ENCODE data around the gene VIL1. TPM values are rescaled to one million over a fixed set of nuclear protein-coding genes. Genes with fewer than 3 reads are reported as not detected.

The VIL1 gene
- total RNA-seq, 4 donors from 2014 or later = 189 to 1,274 (median 741) TPM

GRCh38 chr2:218447072-218447471 lies 28.1 kb downstream of the VIL1 start:
- no peak overlapping the region for H3K4me3 ChIP-seq
- no peaks in the 10 kb centered on the region for H3K9me3 ChIP-seq
- no peak for DNase-seq
- no peaks in the 10 kb centered on the region for H3K27me3 ChIP-seq
- no peak for TF ChIP-seq CTCF (IDR thresholded peaks at IDR 0.05)
- TF ChIP-seq POLR2A (IDR thresholded peaks at IDR 0.05) = no peak
- peaks cover 0 to 72% (median 0%) of the 10 kb centered on the region in 3 donors for H3K36me3 ChIP-seq
- peak overlapping the region in 2 of 4 donors; percentile 50 to 80 for H3K27ac ChIP-seq
- H3K4me1 ChIP-seq = peaks cover 0 to 51% (median 2%) of the 10 kb centered on the region in 4 donors

GRCh38 chr2:218448934-218449333 lies 30.0 kb downstream of the VIL1 start:
- Histone ChIP-seq H3K4me1 (peaks cover 0 to 49% (median 2%) of the 10 kb centered on the region in 4 donors), H3K36me3 (peaks cover 0 to 65% (median 0%) of the 10 kb centered on the region in 3 donors), H3K9me3 (no peaks in the 10 kb centered on the region), H3K4me3 (no peak overlapping the region), H3K27ac (peak overlapping the region in 1 of 4 donors; percentile 56), H3K27me3 (no peaks in the 10 kb centered on the region)
- TF ChIP-seq POLR2A (IDR thresholded peaks at IDR 0.05) (peak in 1 of 2 donors; percentile 15), CTCF (IDR thresholded peaks at IDR 0.05) (no peak)
- DNase-seq = peak in 1 of 3 donors; percentile 69

- H3K4me3 ChIP-seq = no peak overlapping the region
- DNase-seq = no peak
- no peaks in the 10 kb centered on the region for H3K9me3 ChIP-seq
- H3K36me3 ChIP-seq = peaks cover 0 to 72% (median 0%) of the 10 kb centered on the region in 3 donors
- TF ChIP-seq POLR2A (IDR thresholded peaks at IDR 0.05) (no peak), CTCF (IDR thresholded peaks at IDR 0.05) (no peak)
- H3K27me3 ChIP-seq = no peaks in the 10 kb centered on the region
- no peak overlapping the region for H3K27ac ChIP-seq
- H3K4me1 ChIP-seq = peaks cover 0 to 22% (median 2%) of the 10 kb centered on the region in 4 donors
Observed at GRCh38 chr2:218452079-218452478, 33.2 kb downstream of the VIL1 start.

- H3K4me1 ChIP-seq = no peaks in the 10 kb centered on the region
- DNase-seq = no peak
- no peak for TF ChIP-seq POLR2A (IDR thresholded peaks at IDR 0.05)
- TF ChIP-seq CTCF (IDR thresholded peaks at IDR 0.05) = no peak
- no peaks in the 10 kb centered on the region for H3K9me3 ChIP-seq
- peaks cover 0 to 52% (median 0%) of the 10 kb centered on the region in 3 donors for H3K36me3 ChIP-seq
- no peak overlapping the region for H3K4me3 ChIP-seq
- H3K27ac ChIP-seq = no peak overlapping the region
- H3K27me3 ChIP-seq = no peaks in the 10 kb centered on the region
Observed at GRCh38 chr2:218456849-218457248, 37.9 kb downstream of the VIL1 start.

GRCh38 chr2:218458598-218458997 lies 39.7 kb downstream of the VIL1 start:
- no peak for DNase-seq
- TF ChIP-seq CTCF (IDR thresholded peaks at IDR 0.05) = no peak
- TF ChIP-seq POLR2A (IDR thresholded peaks at IDR 0.05) = no peak
- no peaks in the 10 kb centered on the region for H3K9me3 ChIP-seq
- peaks cover 0 to 56% (median 0%) of the 10 kb centered on the region in 3 donors for H3K36me3 ChIP-seq
- H3K27me3 ChIP-seq = no peaks in the 10 kb centered on the region
- no peak overlapping the region for H3K27ac ChIP-seq
- no peaks in the 10 kb centered on the region for H3K4me1 ChIP-seq
- no peak overlapping the region for H3K4me3 ChIP-seq
